MV-4-11 (cell line): Measurements from ENCODE around the gene SDR39U1.

Experiments
- DNase-seq: peaks from one replicate; lab custom pipeline; 2025; lab: John Stamatoyannopoulos, UW

SDR39U1 gene

GRCh38 chr14:24411443-24412389 lies 30.9 kb downstream of the SDR39U1 start:
- DNase-seq: peak; percentile 35

DNA sequence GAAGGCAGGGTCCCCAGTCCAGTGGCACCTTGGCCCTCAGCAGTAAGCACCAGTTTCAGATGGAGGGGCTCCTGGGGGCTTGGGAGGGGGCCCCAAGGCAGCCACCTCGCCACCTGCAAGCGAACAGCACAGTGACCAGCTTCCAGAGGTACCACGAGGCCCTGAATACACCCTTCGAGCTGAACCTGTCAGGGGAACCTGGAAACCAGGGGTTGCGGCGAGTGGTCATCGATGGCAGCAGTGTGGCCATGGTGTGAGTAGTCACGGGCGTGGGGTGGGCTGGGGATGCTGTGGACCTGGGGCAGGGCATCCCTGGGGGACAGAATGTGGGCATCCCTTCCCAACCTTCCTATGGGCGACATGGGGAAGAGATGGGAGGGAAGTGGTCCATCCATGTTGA lies 32.6 kb downstream of the SDR39U1 start:
- DNase-seq: no peak

DNA sequence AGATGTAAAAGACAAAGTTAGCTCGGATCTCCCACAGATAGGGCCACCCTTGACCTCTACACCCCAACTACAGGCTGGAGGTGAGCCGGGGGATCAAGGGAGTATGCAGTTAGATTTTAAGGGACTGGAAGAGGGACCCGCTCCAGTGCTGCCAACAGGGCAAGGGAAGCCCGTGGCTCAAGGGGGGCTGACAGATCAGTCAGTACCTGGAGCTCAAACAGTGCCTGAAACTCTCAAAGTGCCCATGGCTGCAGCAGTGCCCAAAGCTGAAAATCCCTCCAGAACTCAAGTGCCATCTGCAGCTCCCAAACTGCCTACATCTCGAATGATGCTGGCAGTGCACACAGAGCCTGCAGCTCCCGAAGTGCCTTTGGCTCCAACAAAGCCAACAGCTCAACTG lies 33.4 kb downstream of the SDR39U1 start:
- no peak for DNase-seq

- DNase-seq: no peak
Observed at GRCh38 chr14:24408764-24409163, 33.8 kb downstream of the SDR39U1 start.

- no peak for DNase-seq
Observed at GRCh38 chr14:24407608-24408325, 34.8 kb downstream of the SDR39U1 start.

DNA sequence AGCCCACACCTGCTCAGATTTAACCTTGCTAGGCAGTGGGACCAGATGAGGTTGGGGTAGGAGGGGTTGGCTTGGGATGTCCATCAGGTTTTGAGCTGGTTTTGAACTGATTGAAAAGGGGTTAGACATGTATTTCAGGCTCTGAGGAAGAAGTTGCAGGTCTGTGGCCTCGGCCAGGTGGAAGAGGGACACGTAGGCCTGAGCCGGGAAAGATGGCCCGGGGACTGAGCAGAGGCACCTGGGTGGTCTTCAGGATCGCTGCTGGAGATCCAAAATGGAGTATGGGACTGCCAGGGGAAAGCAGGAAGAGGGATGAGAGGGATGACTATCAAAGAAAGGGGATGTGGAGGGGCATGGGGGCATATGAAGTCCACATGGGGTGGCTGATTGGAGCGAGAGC lies 36.2 kb downstream of the SDR39U1 start:
- DNase-seq: no peak

- no peak for DNase-seq
Observed at GRCh38 chr14:24404814-24405213, 37.8 kb downstream of the SDR39U1 start.

DNA sequence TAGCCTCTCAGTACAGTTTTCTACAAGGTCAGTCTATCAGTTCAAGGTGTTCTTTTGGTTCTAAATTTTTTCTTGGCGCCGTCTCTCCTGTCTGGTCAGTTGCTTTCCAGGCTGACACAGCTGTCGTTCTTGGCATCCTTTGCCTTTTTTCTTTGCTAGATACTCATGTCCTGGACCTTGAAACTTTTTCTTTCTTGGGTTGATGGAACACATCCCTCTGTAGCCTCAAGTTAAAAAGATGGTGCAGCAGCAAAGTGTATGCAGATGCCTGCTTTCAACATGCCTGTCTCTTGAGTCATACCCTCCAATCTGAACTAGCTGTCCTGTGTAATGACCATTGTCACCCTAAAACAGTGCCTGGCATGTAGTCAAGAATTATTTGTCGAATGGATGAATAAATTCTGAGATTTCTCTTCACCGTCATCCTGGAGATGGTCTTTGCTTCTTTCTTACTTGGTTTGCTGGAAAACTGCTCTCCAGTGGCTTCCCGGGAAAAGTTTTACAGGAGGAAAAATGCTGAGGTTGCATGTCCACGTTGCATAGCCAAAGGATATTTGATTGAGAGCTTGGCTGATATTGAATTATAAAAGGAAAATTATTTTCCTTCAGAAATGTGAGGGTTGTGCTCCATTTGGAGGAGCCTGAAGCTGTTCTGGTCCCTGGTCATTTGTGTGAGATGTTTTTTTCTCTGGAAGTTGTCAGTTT lies 39.1 kb downstream of the SDR39U1 start:
- no peak for DNase-seq

GRCh38 chr14:24401810-24402702 lies 40.5 kb downstream of the SDR39U1 start:
- no peak for DNase-seq

- no peak for DNase-seq
Observed at GRCh38 chr14:24399999-24400718, 42.4 kb downstream of the SDR39U1 start.

- no peak for DNase-seq
Observed at GRCh38 chr14:24399447-24399822, 43.1 kb downstream of the SDR39U1 start.

- DNase-seq: no peak
Observed at GRCh38 chr14:24398653-24399446, 43.7 kb downstream of the SDR39U1 start, which contains the start of gene NYNRIN. Gene NYNRIN (plus strand): TSS chr14:24399003. CDS start chr14:24399247, 244 bp downstream.

GRCh38 chr14:24398293-24398652 lies 44.3 kb downstream of the SDR39U1 start:
- no peak for DNase-seq

GRCh38 chr14:24397639-24398292 lies 44.8 kb downstream of the SDR39U1 start:
- no peak for DNase-seq

DNA sequence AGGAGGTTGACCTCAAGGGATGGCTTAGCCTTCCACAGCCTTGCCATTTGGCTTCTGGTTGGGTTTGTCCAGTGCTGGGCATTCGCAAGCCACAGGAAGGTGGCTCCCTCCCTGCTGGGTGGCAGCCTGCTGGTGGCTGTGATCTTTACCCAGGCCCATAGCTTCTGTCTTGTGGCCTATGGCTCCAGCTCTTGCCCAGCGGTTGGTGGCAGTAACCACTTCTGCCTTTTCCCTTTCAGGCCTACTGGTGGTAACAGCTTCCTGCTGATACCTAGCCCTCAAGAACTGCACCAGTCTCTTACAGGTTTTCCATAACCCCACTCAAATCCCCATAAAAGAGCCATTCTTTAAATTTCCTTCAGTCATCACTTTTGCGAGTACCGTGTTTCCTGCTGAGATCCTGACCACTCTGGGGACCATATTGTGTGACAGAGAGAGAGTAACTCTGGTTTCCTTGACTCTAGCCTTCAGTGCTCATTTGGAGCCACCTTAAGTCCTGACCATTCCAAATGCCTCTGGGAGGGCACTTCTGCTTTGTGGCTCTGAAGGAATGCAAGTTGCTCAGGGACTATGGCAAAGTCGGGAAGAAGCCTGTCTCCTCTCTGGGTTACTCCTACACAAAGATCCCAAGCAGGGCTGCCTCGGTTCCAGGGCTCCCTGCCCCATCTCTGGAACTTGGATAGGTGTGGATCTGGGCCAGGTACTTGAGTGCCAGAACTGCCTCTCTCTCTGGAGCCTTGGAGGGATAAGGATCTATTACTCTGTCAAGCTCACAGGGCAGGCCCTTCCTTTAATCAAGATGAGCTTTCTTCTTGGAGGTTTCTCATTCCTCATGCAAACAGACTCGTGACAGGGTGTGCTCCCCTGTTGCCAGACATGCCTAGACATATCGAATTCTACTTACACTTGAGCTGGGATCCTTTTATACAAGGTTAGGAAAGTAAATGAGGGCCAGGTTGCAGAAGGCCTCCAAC lies 46.7 kb downstream of the SDR39U1 start:
- peak; percentile 83 for DNase-seq

GRCh38 chr14:24394275-24394674 lies 48.3 kb downstream of the SDR39U1 start:
- no peak for DNase-seq

- DNase-seq: no peak
Observed at GRCh38 chr14:24392325-24393091, 50.1 kb downstream of the SDR39U1 start.
